Spleen (tissue), 11 donors: ENCODE results near the gene DIRAS3. TPM values are rescaled to one million over a fixed set of nuclear protein-coding genes. Genes with fewer than 3 reads are reported as not detected.
A peak's percentile ranks its signal among the peaks of the same experiment; 100 is the strongest.

Experiments
- DNase-seq: peaks from one replicate; pipeline ENCODE4 v3.0.0-alpha.2; 2020
- H3K27ac ChIP-seq, 8 donors: fragments of 200-600 bp; sonication (generic) in 7 of 8; 1 replicate in 4 of 8; 2 replicates in 4 of 8; pipeline versions ENCODE4 v1.5.0 to v1.8.0; 2016 to 2021; ENCODE audit warnings: inconsistent platforms in 4 of 8, mild to moderate bottlenecking in 4 of 8, moderate library complexity in 1 of 8
- H3K27me3 ChIP-seq, 7 donors: fragments of 200-600 bp; sonication (generic) in 6 of 7; replicated peaks in 1 of 7; 1 replicate in 4 of 7; 2 replicates in 3 of 7; pipeline versions ENCODE4 v1.5.0 to v1.8.0; 2016 to 2021; ENCODE audit warnings: inconsistent platforms in 3 of 7, mild to moderate bottlenecking in 1 of 7
- H3K36me3 ChIP-seq, 6 donors: fragments of 200-600 bp; sonication (generic) in 5 of 6; 1 replicate in 4 of 6; 2 replicates in 2 of 6; pipeline versions ENCODE4 v1.5.0 to v1.8.0; 2016 to 2021; ENCODE audit warnings: inconsistent platforms in 2 of 6
- H3K4me1 ChIP-seq, 6 donors: fragments of 200-600 bp; sonication (generic) in 5 of 6; 1 replicate in 3 of 6; 2 replicates in 3 of 6; pipeline versions ENCODE4 v1.5.0 to v1.8.0; 2016 to 2021; ENCODE audit warnings: inconsistent platforms in 3 of 6
- H3K4me3 ChIP-seq, 8 donors: fragments of 200-600 bp; sonication (generic) in 7 of 8; 1 replicate in 4 of 8; 2 replicates in 4 of 8; pipeline versions ENCODE4 v1.5.0 to v1.8.0; 2016 to 2021; ENCODE audit warnings: inconsistent platforms in 4 of 8, mild to moderate bottlenecking in 4 of 8, moderate library complexity in 2 of 8
- H3K9me3 ChIP-seq, 8 donors: fragments of 200-600 bp; sonication (generic) in 7 of 8; 1 replicate in 4 of 8; 2 replicates in 4 of 8; pipeline versions ENCODE4 v1.5.0 to v1.8.0; 2016 to 2021; ENCODE audit warnings: inconsistent platforms in 4 of 8
- POLR2A ChIP-seq, 3 donors: fragments of 450-650 bp; IDR thresholded peaks; one replicate each; pipeline ENCODE4 v1.5.1; 2017; ENCODE audit warnings: antibody characterized with exemption in 3 of 3, mild to moderate bottlenecking in 1 of 3
- POLR2AphosphoS5 ChIP-seq, 3 donors: sonication (generic); formaldehyde crosslinking; IDR thresholded peaks; one replicate each; pipeline ENCODE4 v1.5.1; 2017; ENCODE audit warnings: antibody characterized with exemption in 3 of 3
- WGBS, 5 donors: extraction: QIAGEN DNeasy Blood & Tissue Kit in 3 of 5; methylation state at CpG; one replicate each; pipeline versions ENCODE4 v1.1.5 to v1.1.7; 2013 to 2018; 5-methylcytosine and 5-hydroxymethylcytosine counted together
- intact Hi-C: fragments of 100-400 bp; cut with DNase I; formaldehyde crosslinking; loops from one replicate; pipeline ENCODE4 v1.15.0; 2023; ENCODE audit warnings: low total_unique reads
- polyA plus RNA-seq, 3 donors: library from polyadenylated mRNA; stranded (reverse); fragments of 200-250 nt; gene quantifications; one replicate each; pipeline ENCODE4 v1.2.1, GENCODE V29; 2013
- total RNA-seq, 7 donors: library from RNA; depleted of rRNA in 3 of 7; stranded (reverse); fragments of >200 nt in 3 of 7; fragmentation: NEBNext Ultra II Directional in 4 of 7; extraction: Animal tissue kit (Norgen Biotek cat#: 25700) in 4 of 7; gene quantifications; one replicate each; pipeline versions ENCODE4 v1.1.0 to v1.2.1, GENCODE V29; 2016 to 2021
- TF ChIP-seq, protein P1 (sequence below), 11 experiments: fragments of 200-600 bp in 7 of 11; fragments of 450-650 bp in 4 of 11; sonication (generic) in 4 of 11; IDR thresholded peaks in 8 of 11; conservative IDR thresholded peaks in 3 of 11; 1 replicate in 7 of 11; 2 replicates in 4 of 11; pipeline versions ENCODE4 v1.4.0 to v1.8.0; 2016 to 2021; ENCODE audit warnings: antibody characterized with exemption in 11 of 11, inconsistent platforms in 4 of 11, mild to moderate bottlenecking in 1 of 11
- donor health status: healthy with polysubstance abuse.
- donor health status: DM: no; HTN: no; CAD: no; lungs with moderate emphysema.
- donor health status: DM: no; HTN: no; CAD: no.
- donor health status: Bipolar disorder and iron deficiency.
- donor health status: healthy.
- donor health status: DM: no; HTN: no; CAD: no.
- donor health status: DM: yes; HTN: yes; CAD: no.

The DIRAS3 gene
- total and polyA plus RNA-seq, 10 donors: 0.92 to 3.0 (median 1.5) TPM

DNA sequence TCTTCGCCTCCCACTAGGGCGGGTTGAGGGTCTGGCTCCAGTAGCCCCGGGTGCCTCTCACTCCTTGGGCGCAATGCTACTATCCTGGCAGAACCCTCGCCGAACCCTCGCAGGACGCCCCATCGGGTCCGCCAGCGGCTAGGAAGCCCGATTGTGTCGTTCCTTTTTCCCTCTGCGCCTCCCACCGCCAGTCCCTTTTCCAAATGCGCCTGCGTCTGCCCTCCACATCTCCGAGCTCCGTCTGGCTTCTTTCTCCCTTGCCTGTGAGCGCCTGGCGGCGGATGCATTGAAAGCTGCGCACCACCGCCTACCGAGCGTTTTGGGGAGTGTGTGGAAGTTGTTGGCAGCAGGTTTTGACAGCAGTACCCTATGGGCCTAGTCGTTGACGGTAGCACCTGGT, 1.0 kb upstream of the DIRAS3 start:
- peaks cover 0 to 9% (median 0%) of the 10 kb centered on the region in 8 donors for H3K9me3 ChIP-seq
- H3K27ac ChIP-seq: no peak overlapping the region
- TF ChIP-seq POLR2A (IDR thresholded peaks at IDR 0.05) (no peak), POLR2AphosphoS5 (IDR thresholded peaks at IDR 0.05) (peak in 2 of 3 donors; percentile 25 to 51)
- TF ChIP-seq, protein P1, sequence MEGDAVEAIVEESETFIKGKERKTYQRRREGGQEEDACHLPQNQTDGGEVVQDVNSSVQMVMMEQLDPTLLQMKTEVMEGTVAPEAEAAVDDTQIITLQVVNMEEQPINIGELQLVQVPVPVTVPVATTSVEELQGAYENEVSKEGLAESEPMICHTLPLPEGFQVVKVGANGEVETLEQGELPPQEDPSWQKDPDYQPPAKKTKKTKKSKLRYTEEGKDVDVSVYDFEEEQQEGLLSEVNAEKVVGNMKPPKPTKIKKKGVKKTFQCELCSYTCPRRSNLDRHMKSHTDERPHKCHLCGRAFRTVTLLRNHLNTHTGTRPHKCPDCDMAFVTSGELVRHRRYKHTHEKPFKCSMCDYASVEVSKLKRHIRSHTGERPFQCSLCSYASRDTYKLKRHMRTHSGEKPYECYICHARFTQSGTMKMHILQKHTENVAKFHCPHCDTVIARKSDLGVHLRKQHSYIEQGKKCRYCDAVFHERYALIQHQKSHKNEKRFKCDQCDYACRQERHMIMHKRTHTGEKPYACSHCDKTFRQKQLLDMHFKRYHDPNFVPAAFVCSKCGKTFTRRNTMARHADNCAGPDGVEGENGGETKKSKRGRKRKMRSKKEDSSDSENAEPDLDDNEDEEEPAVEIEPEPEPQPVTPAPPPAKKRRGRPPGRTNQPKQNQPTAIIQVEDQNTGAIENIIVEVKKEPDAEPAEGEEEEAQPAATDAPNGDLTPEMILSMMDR (IDR thresholded peaks at IDR 0.05 in 8 of 11, conservative IDR thresholded peaks at IDR 0.05 in 3 of 11): peak in 4 of 11 experiments; percentile 14 to 30 (median 24)
- no peaks in the 10 kb centered on the region for H3K4me1 ChIP-seq
- peak; percentile 71 for DNase-seq
- peaks cover 0 to 37% (median 0%) of the 10 kb centered on the region in 7 donors for H3K27me3 ChIP-seq
- H3K4me3 ChIP-seq: peak overlapping the region in 4 of 8 donors; percentile 4 to 42 (median 25)
- 46 to 70% (median 55%) methylated on average over 28 of the region's 28 CpGs for WGBS, 5 donors
- intact Hi-C loops: no loop called here
- peaks cover 0 to 5% (median 0%) of the 10 kb centered on the region in 6 donors for H3K36me3 ChIP-seq

DNA sequence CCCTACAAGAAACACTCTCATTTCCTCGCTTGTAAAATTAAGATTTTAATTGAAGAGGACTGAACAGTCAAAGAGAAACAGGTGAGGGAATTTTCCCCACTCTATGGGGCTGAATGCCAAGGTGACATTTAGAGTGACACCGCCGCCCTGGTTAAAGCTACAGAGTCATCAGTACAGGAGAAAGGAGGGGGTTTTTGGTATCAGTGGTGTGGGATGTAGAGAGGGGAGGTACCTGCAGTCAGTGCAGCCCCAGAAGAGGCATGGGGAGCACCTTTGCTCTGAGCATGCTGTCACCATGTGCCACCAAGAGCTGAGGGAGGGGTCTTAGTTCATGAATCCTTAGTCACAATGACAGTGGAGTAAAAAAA, 2.8 kb downstream of the DIRAS3 start:
- TF ChIP-seq POLR2A (IDR thresholded peaks at IDR 0.05) (no peak), POLR2AphosphoS5 (IDR thresholded peaks at IDR 0.05) (no peak)
- TF ChIP-seq, protein P1 (IDR thresholded peaks at IDR 0.05 in 8 of 11, conservative IDR thresholded peaks at IDR 0.05 in 3 of 11): no peak
- Histone ChIP-seq H3K4me3 (no peak overlapping the region), H3K27ac (no peak overlapping the region), H3K27me3 (peaks cover 0 to 39% (median 0%) of the 10 kb centered on the region in 7 donors), H3K9me3 (peaks cover 0 to 8% (median 0%) of the 10 kb centered on the region in 8 donors), H3K36me3 (peaks cover 0 to 5% (median 0%) of the 10 kb centered on the region in 6 donors), H3K4me1 (no peaks in the 10 kb centered on the region)
- WGBS, 5 donors: 64 to 83% (median 80%) methylated on average over 3 of the region's 3 CpGs
- intact Hi-C loops: no loop called here
- DNase-seq: no peak

DNA sequence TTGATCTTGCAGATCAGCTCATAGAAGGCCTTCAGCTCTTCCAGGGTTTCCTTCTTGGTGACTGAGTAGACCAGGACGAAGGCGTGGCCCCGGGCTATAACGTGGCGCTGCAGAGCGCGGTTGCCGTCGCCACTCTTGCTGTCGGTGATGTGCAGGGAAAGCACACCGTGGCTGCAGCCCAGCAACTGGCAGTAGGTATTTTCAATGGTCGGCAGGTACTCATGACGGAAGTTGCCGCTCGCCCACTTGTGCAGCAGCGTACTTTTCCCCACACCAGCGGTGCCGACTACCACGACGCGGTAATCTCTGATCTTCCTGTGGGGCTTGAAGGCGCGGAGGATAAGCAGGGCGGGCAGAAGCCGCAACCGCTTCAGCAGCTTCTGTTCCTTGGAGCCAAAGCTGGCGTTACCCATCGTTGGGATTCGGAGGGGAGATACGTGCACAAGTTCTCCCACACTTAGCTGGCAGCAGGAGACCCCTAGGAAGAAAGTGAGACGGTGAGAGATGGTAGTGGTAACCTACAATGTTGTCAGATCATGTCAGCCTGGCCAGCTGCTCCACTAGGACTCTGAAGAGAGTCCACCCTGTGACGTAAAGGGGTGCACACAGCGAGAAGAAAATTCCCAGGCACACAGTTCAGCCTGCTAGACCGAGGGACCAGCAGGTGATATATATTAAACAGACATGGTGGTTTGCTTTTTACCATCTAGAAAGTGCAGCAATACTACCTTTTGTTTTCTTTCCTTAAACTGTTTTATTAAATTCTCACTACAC, 3.4 kb downstream of the DIRAS3 start:
- H3K36me3 ChIP-seq: peaks cover 0 to 5% (median 0%) of the 10 kb centered on the region in 6 donors
- peaks cover 0 to 39% (median 0%) of the 10 kb centered on the region in 7 donors for H3K27me3 ChIP-seq
- H3K9me3 ChIP-seq: peaks cover 0 to 8% (median 0%) of the 10 kb centered on the region in 8 donors
- 66 to 84% (median 72%) methylated on average over 28 to 34 of the region's 34 CpGs for WGBS, 5 donors
- no peaks in the 10 kb centered on the region for H3K4me1 ChIP-seq
- intact Hi-C loops: no loop called here
- H3K4me3 ChIP-seq: no peak overlapping the region
- TF ChIP-seq POLR2A (IDR thresholded peaks at IDR 0.05) (no peak), POLR2AphosphoS5 (IDR thresholded peaks at IDR 0.05) (no peak)
- TF ChIP-seq, protein P1 (IDR thresholded peaks at IDR 0.05 in 8 of 11, conservative IDR thresholded peaks at IDR 0.05 in 3 of 11): no peak
- H3K27ac ChIP-seq: no peak overlapping the region
- DNase-seq: peak; percentile 47

DNA sequence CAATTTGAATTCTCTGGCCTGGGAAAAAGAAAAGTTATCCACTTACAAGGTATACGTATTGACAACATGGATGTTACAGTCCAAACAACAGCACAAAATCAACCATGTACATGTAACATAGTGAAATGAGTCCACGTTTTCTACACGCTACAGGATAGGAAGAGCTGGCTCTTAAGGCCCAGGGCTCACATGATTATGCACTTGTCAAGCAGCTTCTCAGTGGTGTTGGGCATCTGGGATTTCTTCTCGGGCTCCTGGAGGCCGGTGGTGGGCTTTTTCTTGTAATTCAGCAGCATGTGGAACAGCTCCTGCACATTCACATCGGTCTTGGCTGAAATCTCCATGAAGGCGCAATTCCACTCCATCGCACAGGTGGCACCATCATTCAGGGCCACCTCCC, 4.0 kb downstream of the DIRAS3 start:
- Histone ChIP-seq H3K4me1 (no peaks in the 10 kb centered on the region), H3K9me3 (peaks cover 0 to 2% (median 0%) of the 10 kb centered on the region in 8 donors), H3K36me3 (peaks cover 0 to 5% (median 0%) of the 10 kb centered on the region in 6 donors), H3K27me3 (peaks cover 0 to 35% (median 0%) of the 10 kb centered on the region in 7 donors), H3K27ac (no peak overlapping the region), H3K4me3 (no peak overlapping the region)
- DNase-seq: no peak
- no peak for TF ChIP-seq POLR2AphosphoS5 (IDR thresholded peaks at IDR 0.05)
- TF ChIP-seq POLR2A (IDR thresholded peaks at IDR 0.05): no peak
- TF ChIP-seq, protein P1 (IDR thresholded peaks at IDR 0.05 in 8 of 11, conservative IDR thresholded peaks at IDR 0.05 in 3 of 11): no peak
- 87 to 95% (median 88%) methylated on average over 8 of the region's 8 CpGs for WGBS, 5 donors
- intact Hi-C loops: no loop called here
